HG03565 (cell line): ENCODE data around the gene SLC30A7.

Source experiments
- ATAC-seq: cut with Tn5 transposase; IDR thresholded peaks from one replicate; pipeline ENCODE4 v1.9.1; 2021; ENCODE audit warnings: mild to moderate bottlenecking, moderate library complexity; ENCODE audit not compliant: unreplicated experiment

SLC30A7 gene

GRCh38 chr1:101022294-101022693 is 126.4 kb downstream of the SLC30A7 start:
- no peak for ATAC-seq

- ATAC-seq, result peak; percentile 16
Measured at GRCh38 chr1:101025283-101025656, 129.4 kb downstream of the SLC30A7 start.

GRCh38 chr1:101025657-101026429 is 130.0 kb downstream of the SLC30A7 start, which contains the start of gene DPH5:
TSS of gene DPH5 (minus strand) at chr1:101025784. CDS start at chr1:101025443, 341 bp downstream.
- ATAC-seq, result peak; percentile 62

- ATAC-seq, result no peak
Measured at GRCh38 chr1:101026430-101026788, 130.5 kb downstream of the SLC30A7 start.

GRCh38 chr1:101027194-101027772 is 131.4 kb downstream of the SLC30A7 start:
- ATAC-seq, result no peak

GRCh38 chr1:101028466-101028865 is 132.6 kb downstream of the SLC30A7 start:
- ATAC-seq, result no peak

- no peak for ATAC-seq
Measured at GRCh38 chr1:101029184-101029583, 133.3 kb downstream of the SLC30A7 start.

GRCh38 chr1:101030881-101031280 is 135.0 kb downstream of the SLC30A7 start:
- ATAC-seq, result no peak
